Endothelial cell of umbilical vein (primary cell): Measurements from ENCODE around the gene GAK. TPM values are rescaled to one million over a fixed set of nuclear protein-coding genes. Genes with fewer than 3 reads are reported as not detected.
A peak's percentile ranks its signal among the peaks of the same experiment; 100 is the strongest.

Experiments
- BruUV-seq: library from RNA; stranded (reverse); fragments of 400-500 nt; replicated peaks from 2 replicates; lab custom pipeline; 2021; lab: Mats Ljungman, UMichigan
- CTCF ChIA-PET: fragments of 300-600, 350-600 bp; sonication (Branson Sonifier 250); formaldehyde crosslinking; loops from one replicate; lab custom pipeline; 2021; ENCODE audit warnings: antibody characterized with exemption, inconsistent platforms; lab: Charles Lee
- POLR2A ChIA-PET: fragments of 300-600, 350-600 bp; sonication (Branson Sonifier 250); formaldehyde crosslinking; loops from one replicate; lab custom pipeline; 2021; ENCODE audit warnings: antibody characterized with exemption, inconsistent platforms; lab: Charles Lee
- DNase-seq: peaks from one replicate; pipeline ENCODE4 v3.0.0-alpha.2; 2011; ENCODE audit warnings: low read depth, low spot score
- FAIRE-seq: peaks from 2 replicates; lab custom pipeline; 2011; peaks lifted over from hg19 to GRCh38; lab: Jason Lieb, UNC
- H2AFZ ChIP-seq: 2 replicates; pipeline ENCODE4 v1.6.0; 2012; ENCODE audit warnings: low read depth, low read length, control low read depth, inconsistent platforms
- H3K27ac ChIP-seq: 2 replicates; pipeline ENCODE4 v1.5.1; 2011; ENCODE audit warnings: low read depth, mild to moderate bottlenecking, control low read depth, low read length, moderate library complexity; ENCODE audit not compliant: insufficient read depth
- H3K27me3 ChIP-seq, 2 experiments: 2 replicates each; pipeline versions ENCODE4 v1.6.0 to v1.6.1; 2011; ENCODE audit warnings: low read length in 2 of 2, mixed read lengths in 1 of 2; ENCODE audit not compliant: control insufficient read depth in 2 of 2, insufficient read depth in 2 of 2
- H3K36me3 ChIP-seq, 2 experiments: 2 replicates in 1 of 2; 3 replicates in 1 of 2; pipeline ENCODE4 v1.5.1; 2011; ENCODE audit warnings: low read length in 2 of 2, mild to moderate bottlenecking in 1 of 2, moderate library complexity in 1 of 2; ENCODE audit not compliant: control insufficient read depth in 2 of 2, insufficient read depth in 2 of 2; ENCODE audit errors: extremely low read depth in 1 of 2
- H3K4me1 ChIP-seq: 3 replicates; pipeline ENCODE4 v1.5.1; 2011; ENCODE audit warnings: mild to moderate bottlenecking, low read length; ENCODE audit not compliant: control insufficient read depth, insufficient read depth; ENCODE audit errors: extremely low read depth
- H3K4me2 ChIP-seq: 2 replicates; pipeline ENCODE4 v1.6.1; 2011; ENCODE audit warnings: low read length, control low read depth, mixed read lengths; ENCODE audit not compliant: insufficient read depth
- H3K4me3 ChIP-seq, 3 experiments: fragments of 200-600 bp in 1 of 3; sonication (generic), shearing (Covaris generic) in 1 of 3; replicated peaks in 1 of 3; 2 replicates each; pipeline ENCODE4 v1.5.1; 2011 to 2016; ENCODE audit warnings: control low read depth in 3 of 3, low read length in 3 of 3, mild to moderate bottlenecking in 2 of 3, inconsistent platforms in 1 of 3, low read depth in 1 of 3, moderate library complexity in 1 of 3; ENCODE audit not compliant: insufficient read depth in 1 of 3
- H3K79me2 ChIP-seq: 2 replicates; pipeline ENCODE4 v1.6.0; 2012; ENCODE audit warnings: low read length, inconsistent platforms; ENCODE audit not compliant: control insufficient read depth, insufficient read depth
- H3K9ac ChIP-seq: replicated peaks from 2 replicates; pipeline ENCODE3; 2011; ENCODE audit warnings: low read length, control low read depth; ENCODE audit not compliant: insufficient read depth; ENCODE audit errors: extremely low read depth
- H3K9me1 ChIP-seq: replicated peaks from 3 replicates; pipeline ENCODE4 v1.6.0; 2011; ENCODE audit warnings: mild to moderate bottlenecking, low read length; ENCODE audit not compliant: control insufficient read depth, insufficient read depth; ENCODE audit errors: extremely low read depth
- H3K9me3 ChIP-seq: replicated peaks from 2 replicates; pipeline ENCODE4 v1.5.1; 2012; ENCODE audit warnings: low read length, inconsistent platforms; ENCODE audit not compliant: control insufficient read depth, insufficient read depth
- H4K20me1 ChIP-seq: replicated peaks from 2 replicates; pipeline ENCODE3; 2011; ENCODE audit warnings: mild to moderate bottlenecking, low read length; ENCODE audit not compliant: control insufficient read depth, insufficient read depth; ENCODE audit errors: extremely low read depth
- EZH2 ChIP-seq: IDR thresholded peaks from 2 replicates; pipeline ENCODE4 v1.6.1; 2012; ENCODE audit warnings: borderline replicate concordance, low read depth, mild to moderate bottlenecking, moderate library complexity, low read length, inconsistent platforms; ENCODE audit not compliant: severe bottlenecking
- GATA2 ChIP-seq: IDR thresholded peaks from 2 replicates; pipeline ENCODE4 v1.7.0; 2011; ENCODE audit warnings: low read depth, mild to moderate bottlenecking, moderate library complexity, mixed read lengths, low read length; ENCODE audit not compliant: insufficient read length, insufficient read depth
- JUN ChIP-seq: IDR thresholded peaks from 2 replicates; pipeline ENCODE4 v1.6.1; 2011; ENCODE audit warnings: borderline replicate concordance, low read depth; ENCODE audit not compliant: insufficient read length, insufficient read depth
- POLR2A ChIP-seq: IDR thresholded peaks from 2 replicates; pipeline ENCODE4 v1.6.1; 2012; ENCODE audit warnings: low read depth, mild to moderate bottlenecking, control low read depth, low read length
- POLR2AphosphoS5 ChIP-seq: IDR thresholded peaks from 2 replicates; pipeline ENCODE4 v1.6.1; 2012; ENCODE audit warnings: low read depth, mild to moderate bottlenecking, control low read depth, low read length, moderate library complexity; ENCODE audit not compliant: insufficient read depth
- dilution Hi-C: fragments of 300-500 bp; cut with MboI; formaldehyde crosslinking; loops from one replicate; pipeline ENCODE4 v1.15.0; 2019; ENCODE audit warnings: low sequenced_read_pairs; ENCODE audit not compliant: extremely low pct_ligation_motif_present
- intact Hi-C: fragments of 100-400 bp; cut with micrococcal nuclease; formaldehyde crosslinking; loops from one replicate; pipeline ENCODE4 v1.10.0; 2022
- polyA plus RNA-seq, 4 experiments: library from polyadenylated mRNA; depleted of rRNA in 3 of 4; stranded (reverse) in 3 of 4; unstranded in 1 of 4; fragments of >200 nt; gene quantifications; 2 replicates each; pipeline versions ENCODE4 v1.2.1 to v1.2.3, GENCODE V29; 2011 to 2012; ENCODE audit warnings: missing spikeins in 1 of 4
- total RNA-seq: library from RNA; stranded (reverse); gene quantifications from 2 replicates; pipeline ENCODE4 v1.2.3, GENCODE V29; 2021
- TF ChIP-seq, protein P1 (sequence below), 2 donors: IDR thresholded peaks; 1 replicate in 1 of 2; 2 replicates in 1 of 2; pipeline ENCODE4 v1.5.1; 2011; ENCODE audit warnings: low read length in 2 of 2, mild to moderate bottlenecking in 2 of 2, moderate library complexity in 2 of 2, control low read depth in 1 of 2, inconsistent platforms in 1 of 2, low read depth in 1 of 2; ENCODE audit not compliant: insufficient read depth in 1 of 2; ENCODE audit errors: extremely low read depth in 1 of 2
- TF ChIP-seq, protein P2 (sequence below): IDR thresholded peaks from 2 replicates; pipeline ENCODE4 v1.6.1; 2011; ENCODE audit not compliant: insufficient read depth, insufficient read length

The GAK gene
- total and polyA plus RNA-seq, 2 donors (not counting 3 experiments of a cell fraction or from before 2014, with no cell fraction given), result 49.6 to 109 TPM

DNA sequence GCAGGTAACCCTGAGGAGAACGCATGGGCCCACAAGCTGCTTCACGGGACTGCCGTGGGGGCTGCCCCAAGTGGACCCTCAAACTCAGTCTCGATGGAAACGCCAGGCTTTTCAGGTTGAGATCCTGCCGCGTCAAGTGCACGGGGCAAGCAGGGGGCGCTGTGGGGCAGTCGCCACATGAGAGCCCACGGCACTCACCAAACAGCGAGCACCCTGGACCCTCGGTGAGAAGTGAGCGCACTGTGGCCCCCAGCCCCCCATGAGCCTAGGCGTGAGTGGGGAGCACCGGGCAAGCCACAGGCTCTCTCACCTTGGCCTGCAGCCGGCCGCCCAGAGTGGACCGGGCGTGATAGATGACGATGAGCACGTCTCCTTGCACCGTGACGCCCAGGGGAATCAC, 55.3 kb downstream of the GAK start:
- peaks cover 6 to 39% of the 10 kb centered on the region in 2 experiments for H3K36me3 ChIP-seq
- no peak overlapping the region for H3K9ac ChIP-seq
- intact Hi-C loops, result no loop called here
- H3K27me3 ChIP-seq, result no peaks in the 10 kb centered on the region
- no peaks in the 10 kb centered on the region for H3K9me1 ChIP-seq
- POLR2A ChIA-PET, result no interaction called here
- H3K4me2 ChIP-seq, result no peak overlapping the region
- CTCF ChIA-PET, result no interaction called here
- H3K79me2 ChIP-seq, result no peaks in the 10 kb centered on the region
- dilution Hi-C loops, result no loop called here
- no TSS peak for BruUV-seq
- no peaks in the 10 kb centered on the region for H3K9me3 ChIP-seq
- no peak overlapping the region for H3K4me3 ChIP-seq
- no peak for FAIRE-seq
- TF ChIP-seq, protein P1, sequence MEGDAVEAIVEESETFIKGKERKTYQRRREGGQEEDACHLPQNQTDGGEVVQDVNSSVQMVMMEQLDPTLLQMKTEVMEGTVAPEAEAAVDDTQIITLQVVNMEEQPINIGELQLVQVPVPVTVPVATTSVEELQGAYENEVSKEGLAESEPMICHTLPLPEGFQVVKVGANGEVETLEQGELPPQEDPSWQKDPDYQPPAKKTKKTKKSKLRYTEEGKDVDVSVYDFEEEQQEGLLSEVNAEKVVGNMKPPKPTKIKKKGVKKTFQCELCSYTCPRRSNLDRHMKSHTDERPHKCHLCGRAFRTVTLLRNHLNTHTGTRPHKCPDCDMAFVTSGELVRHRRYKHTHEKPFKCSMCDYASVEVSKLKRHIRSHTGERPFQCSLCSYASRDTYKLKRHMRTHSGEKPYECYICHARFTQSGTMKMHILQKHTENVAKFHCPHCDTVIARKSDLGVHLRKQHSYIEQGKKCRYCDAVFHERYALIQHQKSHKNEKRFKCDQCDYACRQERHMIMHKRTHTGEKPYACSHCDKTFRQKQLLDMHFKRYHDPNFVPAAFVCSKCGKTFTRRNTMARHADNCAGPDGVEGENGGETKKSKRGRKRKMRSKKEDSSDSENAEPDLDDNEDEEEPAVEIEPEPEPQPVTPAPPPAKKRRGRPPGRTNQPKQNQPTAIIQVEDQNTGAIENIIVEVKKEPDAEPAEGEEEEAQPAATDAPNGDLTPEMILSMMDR (IDR thresholded peaks at IDR 0.05; ENCODE audit: extremely low read depth in 1 of 2, insufficient read depth in 1 of 2, low read depth in 1 of 2, low read length in 2 of 2), result peak; percentile 10 to 13
- TF ChIP-seq, protein P2, sequence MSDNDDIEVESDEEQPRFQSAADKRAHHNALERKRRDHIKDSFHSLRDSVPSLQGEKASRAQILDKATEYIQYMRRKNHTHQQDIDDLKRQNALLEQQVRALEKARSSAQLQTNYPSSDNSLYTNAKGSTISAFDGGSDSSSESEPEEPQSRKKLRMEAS, result no peak
- no peak for TF ChIP-seq EZH2
- no peak overlapping the region for H3K27ac ChIP-seq
- H4K20me1 ChIP-seq, result no peaks in the 10 kb centered on the region
- DNase-seq, result no peak
- H2AFZ ChIP-seq, result no peak overlapping the region
- H3K4me1 ChIP-seq, result no peaks in the 10 kb centered on the region

DNA sequence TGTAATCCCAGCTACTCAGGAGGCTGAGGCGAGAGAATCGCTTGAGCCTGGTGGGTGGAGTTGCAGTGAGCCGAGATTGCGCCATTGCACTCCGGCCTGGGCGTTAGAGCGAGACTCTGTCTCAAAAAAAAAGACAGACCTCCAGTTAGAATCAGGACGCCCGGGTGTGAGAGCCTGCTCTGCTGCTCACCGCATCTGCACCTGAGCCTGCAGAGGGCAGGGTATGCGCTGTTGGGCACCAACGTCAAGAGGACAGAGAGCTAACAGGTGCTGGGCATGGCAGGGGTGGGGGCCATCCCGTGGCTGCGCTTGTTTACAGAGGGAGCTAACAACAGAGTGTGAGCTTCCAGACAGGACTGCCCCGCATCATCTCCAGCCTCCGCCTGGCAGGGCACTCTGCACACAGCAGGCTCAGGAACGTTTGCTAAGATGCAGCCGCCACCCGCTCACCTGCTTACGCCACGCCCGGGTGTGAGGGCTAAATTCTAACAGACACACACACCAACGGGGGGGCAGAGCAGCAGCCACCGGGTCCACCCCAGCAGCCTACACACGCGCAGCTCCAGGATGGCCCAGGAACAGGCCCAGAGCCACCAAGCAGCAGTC, 56.2 kb downstream of the GAK start:
- POLR2A ChIA-PET, result no interaction called here
- H3K4me1 ChIP-seq, result no peaks in the 10 kb centered on the region
- no peak overlapping the region for H3K9ac ChIP-seq
- FAIRE-seq, result no peak
- no peaks in the 10 kb centered on the region for H3K9me1 ChIP-seq
- no peaks in the 10 kb centered on the region for H3K9me3 ChIP-seq
- DNase-seq, result no peak
- H3K4me3 ChIP-seq, result no peak overlapping the region
- no peaks in the 10 kb centered on the region for H4K20me1 ChIP-seq
- CTCF ChIA-PET, result no interaction called here
- peaks cover 5 to 32% of the 10 kb centered on the region in 2 experiments for H3K36me3 ChIP-seq
- dilution Hi-C loops (no loop called here), intact Hi-C loops (no loop called here)
- H3K27ac ChIP-seq, result no peak overlapping the region
- BruUV-seq, result no TSS peak
- TF ChIP-seq POLR2AphosphoS5, result no peak
- no peak for TF ChIP-seq JUN
- no peak for TF ChIP-seq POLR2A
- TF ChIP-seq GATA2, result no peak
- TF ChIP-seq EZH2, result no peak
- no peaks in the 10 kb centered on the region for H3K79me2 ChIP-seq
- H3K4me2 ChIP-seq, result no peak overlapping the region
- no peak overlapping the region for H2AFZ ChIP-seq
- no peaks in the 10 kb centered on the region for H3K27me3 ChIP-seq
